H9 (cell line): ENCODE results near the gene ATP6V1C2. TPM values are rescaled to one million over a fixed set of nuclear protein-coding genes. Genes with fewer than 3 reads are reported as not detected.

Experiments used
- DNase-seq: peaks from one replicate; pipeline ENCODE4 v3.0.0-alpha.2; 2017
- H2AFZ ChIP-seq: one replicate; pipeline ENCODE4 v1.6.1; 2013; ENCODE audit warnings: mild to moderate bottlenecking, low read length, control low read depth, moderate library complexity
- H2AK5ac ChIP-seq: 2 replicates; pipeline ENCODE4 v1.6.1; 2013; ENCODE audit warnings: low read length, control low read depth, mixed read lengths; ENCODE audit not compliant: insufficient read length
- H2BK120ac ChIP-seq: one replicate; pipeline ENCODE4 v1.6.1; 2013; ENCODE audit warnings: low read depth, mild to moderate bottlenecking, low read length, control low read depth, inconsistent platforms; ENCODE audit not compliant: poor library complexity, severe bottlenecking
- H2BK12ac ChIP-seq: 2 replicates; pipeline ENCODE4 v1.6.1; 2013; ENCODE audit warnings: low read length, control low read depth, mixed read lengths, low read depth; ENCODE audit not compliant: insufficient read length
- H2BK15ac ChIP-seq: 2 replicates; pipeline ENCODE4 v1.6.1; 2013; ENCODE audit warnings: low read depth, low read length, control low read depth
- H2BK20ac ChIP-seq: one replicate; pipeline ENCODE4 v1.6.1; 2013; ENCODE audit warnings: low read depth, mild to moderate bottlenecking, low read length, control low read depth, inconsistent platforms; ENCODE audit not compliant: poor library complexity, severe bottlenecking
- H2BK5ac ChIP-seq: 2 replicates; pipeline ENCODE4 v1.6.1; 2013; ENCODE audit warnings: low read length, control low read depth, mixed read lengths; ENCODE audit not compliant: insufficient read length
- H3K14ac ChIP-seq: 2 replicates; pipeline ENCODE4 v1.6.1; 2013; ENCODE audit warnings: low read length, control low read depth; ENCODE audit not compliant: insufficient read depth
- H3K18ac ChIP-seq: 2 replicates; pipeline ENCODE4 v1.6.1; 2013; ENCODE audit warnings: low read depth, mild to moderate bottlenecking, mixed read lengths, low read length, control low read depth; ENCODE audit not compliant: insufficient read length
- H3K23ac ChIP-seq: 2 replicates; pipeline ENCODE4 v1.6.1; 2013; ENCODE audit warnings: low read length, control low read depth, mixed read lengths, low read depth; ENCODE audit not compliant: insufficient read length
- H3K23me2 ChIP-seq: 2 replicates; pipeline ENCODE4 v1.6.1; 2013; ENCODE audit warnings: low read depth, mild to moderate bottlenecking, mixed read lengths, low read length, control low read depth; ENCODE audit not compliant: insufficient read length, poor library complexity, severe bottlenecking
- H3K27ac ChIP-seq: 2 replicates; pipeline ENCODE4 v1.5.1; 2013; ENCODE audit warnings: low read length, control low read depth, mixed read lengths, low read depth; ENCODE audit not compliant: insufficient read length
- H3K27me3 ChIP-seq: 2 replicates; pipeline ENCODE4 v1.6.1; 2013; ENCODE audit warnings: low read length, control low read depth, inconsistent platforms; ENCODE audit not compliant: insufficient read depth
- H3K4ac ChIP-seq: 2 replicates; pipeline ENCODE4 v1.6.1; 2013; ENCODE audit warnings: low read depth, mild to moderate bottlenecking, control low read depth, inconsistent platforms, low read length, moderate library complexity
- H3K4me1 ChIP-seq: 2 replicates; pipeline ENCODE4 v1.6.1; 2013; ENCODE audit warnings: low read length, control low read depth, inconsistent platforms; ENCODE audit not compliant: insufficient read depth
- H3K4me2 ChIP-seq: 2 replicates; pipeline ENCODE4 v1.6.1; 2013; ENCODE audit warnings: low read length, control low read depth, mixed read lengths; ENCODE audit not compliant: insufficient read length, insufficient read depth
- H3K56ac ChIP-seq: 2 replicates; pipeline ENCODE4 v1.6.1; 2013; ENCODE audit warnings: low read depth, mild to moderate bottlenecking, mixed read lengths, low read length, control low read depth; ENCODE audit not compliant: insufficient read length
- H3K79me1 ChIP-seq: 2 replicates; pipeline ENCODE4 v1.6.1; 2013; ENCODE audit warnings: low read depth, mild to moderate bottlenecking, moderate library complexity, low read length, control low read depth, inconsistent platforms; ENCODE audit not compliant: insufficient read depth, poor library complexity, severe bottlenecking
- H3K79me2 ChIP-seq: 2 replicates; pipeline ENCODE4 v1.6.1; 2013; ENCODE audit warnings: low read length, control low read depth, inconsistent platforms; ENCODE audit not compliant: insufficient read depth
- H3K9ac ChIP-seq: 2 replicates; pipeline ENCODE4 v1.6.1; 2013; ENCODE audit warnings: low read length, control low read depth, mixed read lengths; ENCODE audit not compliant: insufficient read length; ENCODE audit errors: extremely low read depth
- H3K9me3 ChIP-seq: one replicate; pipeline ENCODE4 v1.6.1; 2013; ENCODE audit warnings: low read depth, low read length, inconsistent platforms; ENCODE audit not compliant: control insufficient read depth
- H3T11ph ChIP-seq: one replicate; pipeline ENCODE4 v1.6.1; 2013; ENCODE audit warnings: mild to moderate bottlenecking, low read length, control low read depth, inconsistent platforms
- H4K20me1 ChIP-seq: one replicate; pipeline ENCODE4 v1.6.1; 2013; ENCODE audit not compliant: control insufficient read depth, insufficient read length, insufficient read depth
- H4K5ac ChIP-seq: 2 replicates; pipeline ENCODE4 v1.6.1; 2013; ENCODE audit warnings: low read depth, mild to moderate bottlenecking, mixed read lengths, low read length, control low read depth; ENCODE audit not compliant: insufficient read length
- H4K8ac ChIP-seq: replicated peaks from 2 replicates; pipeline ENCODE4 v1.6.1; 2013; ENCODE audit warnings: low read length, control low read depth, mixed read lengths, low read depth; ENCODE audit not compliant: insufficient read length
- H4K91ac ChIP-seq: 2 replicates; pipeline ENCODE4 v1.6.1; 2013; ENCODE audit warnings: low read depth, mild to moderate bottlenecking, moderate library complexity, mixed read lengths, low read length, control low read depth; ENCODE audit not compliant: insufficient read length
- H3K27ac Mint-ChIP-seq, 3 experiments: 2 replicates in 2 of 3; 3 replicates in 1 of 3; pipeline ENCODE4 v1.8.0; 2020 to 2021; ENCODE audit warnings: mixed read lengths in 3 of 3, mild to moderate bottlenecking in 1 of 3, moderate library complexity in 1 of 3
- H3K27me3 Mint-ChIP-seq: 2 replicates; pipeline ENCODE4 v1.8.0; 2021; ENCODE audit warnings: low read depth, mild to moderate bottlenecking, moderate library complexity, mixed read lengths
- H3K36me3 Mint-ChIP-seq, 3 experiments: 2 replicates in 2 of 3; 3 replicates in 1 of 3; pipeline ENCODE4 v1.8.0; 2020 to 2021; ENCODE audit warnings: low read depth in 3 of 3, mixed read lengths in 3 of 3; ENCODE audit not compliant: insufficient read depth in 1 of 3
- H3K4me1 Mint-ChIP-seq, 2 experiments: 2 replicates each; pipeline ENCODE4 v1.8.0; 2020; ENCODE audit warnings: mixed read lengths in 2 of 2
- H3K4me3 Mint-ChIP-seq, 2 experiments: 2 replicates in 1 of 2; 3 replicates in 1 of 2; pipeline ENCODE4 v1.8.0; 2020 to 2021; ENCODE audit warnings: mild to moderate bottlenecking in 2 of 2, mixed read lengths in 2 of 2, moderate library complexity in 1 of 2
- H3K9me3 Mint-ChIP-seq, 2 experiments: 2 replicates in 1 of 2; 3 replicates in 1 of 2; pipeline ENCODE4 v1.8.0; 2020; ENCODE audit warnings: mild to moderate bottlenecking in 2 of 2, mixed read lengths in 2 of 2, moderate library complexity in 1 of 2
- CTCF ChIP-seq: fragments of 200-600 bp; sonication (generic); conservative IDR thresholded peaks from 3 replicates; pipeline ENCODE4 v1.8.0; 2021; ENCODE audit warnings: antibody characterized with exemption, mild to moderate bottlenecking
- WGBS: extraction: QIAGEN DNeasy Blood & Tissue Kit; methylation state at CpG from one replicate; pipeline ENCODE4 v1.1.7; 2013; ENCODE audit warnings: missing lambda C conversion rate, low lambda C conversion rate, mixed read lengths; ENCODE audit not compliant: insufficient read length; ENCODE audit errors: extremely low coverage; 5-methylcytosine and 5-hydroxymethylcytosine counted together
- total RNA-seq: library from RNA; stranded (reverse); gene quantifications from 2 replicates; pipeline ENCODE4 v1.2.1, GENCODE V29; 2021

ATP6V1C2 gene
- total RNA-seq, 1 experiment from 2014 or later: 1.2 TPM

- H3K36me3 Mint-ChIP-seq: no peaks in the 10 kb centered on the region
- DNase-seq: no peak
- H2BK12ac ChIP-seq: no peak overlapping the region
- H3K4me1 ChIP-seq: no peaks in the 10 kb centered on the region
- no peak overlapping the region for H3K27ac ChIP-seq
- H4K8ac ChIP-seq: no peak overlapping the region
- H4K91ac ChIP-seq: no peak overlapping the region
- no peaks in the 10 kb centered on the region for H3K79me1 ChIP-seq
- no peak overlapping the region for H3K9ac ChIP-seq
- H2BK5ac ChIP-seq: no peak overlapping the region
- peaks cover 2% of the 10 kb centered on the region; the same call in 1 of the 2 replicates for H3K27me3 Mint-ChIP-seq
- WGBS: no CpG with 5 or more reads among the region's 3 CpGs
- no peak overlapping the region for H3K4ac ChIP-seq
- no peak overlapping the region for H3K4me3 Mint-ChIP-seq
- H3K9me3 Mint-ChIP-seq: no peaks in the 10 kb centered on the region
- no peak overlapping the region for H2BK20ac ChIP-seq
- no peak overlapping the region for H3K14ac ChIP-seq
- no peaks in the 10 kb centered on the region for H3K9me3 ChIP-seq
- no peak for TF ChIP-seq CTCF
- H3K4me2 ChIP-seq: no peak overlapping the region
- no peaks in the 10 kb centered on the region for H3K27me3 ChIP-seq
- no peak overlapping the region for H3K18ac ChIP-seq
- H3K56ac ChIP-seq: no peak overlapping the region
- H3K23me2 ChIP-seq: no peaks in the 10 kb centered on the region
- H2BK15ac ChIP-seq: no peak overlapping the region
- no peak overlapping the region for H2AFZ ChIP-seq
- no peak overlapping the region for H4K5ac ChIP-seq
- H4K20me1 ChIP-seq: no peaks in the 10 kb centered on the region
- no peak overlapping the region for H3T11ph ChIP-seq
- no peak overlapping the region for H3K27ac Mint-ChIP-seq
- 0 out of 4 replicates have a peak, but pooled peaks cover 0 to 5% of the 10 kb centered on the region in 2 experiments for H3K4me1 Mint-ChIP-seq
- no peak overlapping the region for H2BK120ac ChIP-seq
- no peaks in the 10 kb centered on the region for H3K79me2 ChIP-seq
- H2AK5ac ChIP-seq: no peak overlapping the region
- no peak overlapping the region for H3K23ac ChIP-seq
Observed at GRCh38 chr2:10740226-10740625, 18.8 kb downstream of the ATP6V1C2 start.
